SHP77 (cell line): ENCODE results near the gene WNT4.

Experiments
- DNase-seq, 2 experiments: peaks; one replicate each; lab custom pipeline; 2025; lab: John Stamatoyannopoulos, UW

WNT4 gene

GRCh38 chr1:22074803-22075202 is 68.1 kb downstream of the WNT4 start:
- no peak for DNase-seq

GRCh38 chr1:22071511-22071910 is 71.4 kb downstream of the WNT4 start:
- DNase-seq: no peak
